ENCODE measurements around the gene AMELY.
"Not testable (repeated sequence)": the region's sequence is repeated elsewhere in the genome, so short reads cannot be mapped to it uniquely, and the experiment has no call there.

The AMELY gene, protein sequence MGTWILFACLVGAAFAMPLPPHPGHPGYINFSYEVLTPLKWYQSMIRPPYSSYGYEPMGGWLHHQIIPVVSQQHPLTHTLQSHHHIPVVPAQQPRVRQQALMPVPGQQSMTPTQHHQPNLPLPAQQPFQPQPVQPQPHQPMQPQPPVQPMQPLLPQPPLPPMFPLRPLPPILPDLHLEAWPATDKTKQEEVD
- 0 to 0.33 (median 0) reads per million in 17 experiments for total RNA-seq

DNA sequence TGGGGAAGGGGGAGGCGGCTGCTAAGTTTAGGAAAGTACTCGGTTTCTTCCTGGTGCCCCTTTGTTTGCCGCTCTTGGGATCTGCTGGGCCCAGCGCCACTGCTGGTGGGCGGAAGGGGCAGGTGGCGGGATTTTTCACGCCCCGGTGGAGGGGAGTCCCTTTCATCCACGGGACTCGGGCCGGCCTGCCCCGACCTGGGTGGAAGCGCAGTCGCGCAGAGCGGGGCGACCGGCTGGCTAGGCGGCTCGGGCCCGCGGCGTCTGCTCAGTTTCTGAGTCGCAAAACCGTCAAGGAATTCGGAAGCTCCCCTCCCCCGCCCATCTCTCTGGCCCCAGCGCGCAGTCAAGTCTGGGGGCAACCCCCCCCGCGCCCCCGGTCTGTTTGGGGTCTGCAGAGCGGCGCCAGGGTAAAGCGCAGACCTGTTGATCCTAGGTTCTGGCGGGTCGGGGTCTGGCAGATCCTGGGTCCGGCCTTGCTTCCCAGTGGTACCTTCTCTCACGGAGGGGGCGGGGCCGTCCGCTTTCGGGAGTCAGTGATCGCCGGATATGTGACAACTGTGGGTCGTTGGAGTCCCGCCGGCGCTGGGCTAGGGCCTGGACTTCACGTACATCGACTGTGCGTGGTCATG, at the start of gene AMELY:
Gene AMELY (minus strand): TSS at position 500 of the 629 bp plus-strand sequence. CDS start 39,144 bp downstream, outside the sequence.
- no peak for DNase-seq

DNA sequence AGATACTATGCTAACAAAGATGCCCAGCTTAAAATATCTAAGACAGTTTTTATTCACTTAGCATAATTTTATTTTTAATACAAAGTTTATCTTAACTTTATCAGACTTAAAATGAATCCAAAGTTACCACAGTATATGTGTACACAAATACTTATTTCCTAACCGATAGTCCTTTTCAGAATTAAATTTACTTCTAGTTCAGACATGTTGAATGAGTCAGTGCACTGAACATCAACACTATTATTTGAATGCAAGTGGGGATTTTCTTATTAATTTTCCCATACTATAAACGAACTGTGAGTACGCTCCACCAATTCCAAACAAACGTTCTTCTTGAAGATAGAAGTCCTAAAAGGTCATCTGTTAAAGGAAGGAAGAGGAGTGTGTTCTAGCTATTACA, 38.4 kb upstream of the AMELY start:
- DNase-seq = no peak

DNA sequence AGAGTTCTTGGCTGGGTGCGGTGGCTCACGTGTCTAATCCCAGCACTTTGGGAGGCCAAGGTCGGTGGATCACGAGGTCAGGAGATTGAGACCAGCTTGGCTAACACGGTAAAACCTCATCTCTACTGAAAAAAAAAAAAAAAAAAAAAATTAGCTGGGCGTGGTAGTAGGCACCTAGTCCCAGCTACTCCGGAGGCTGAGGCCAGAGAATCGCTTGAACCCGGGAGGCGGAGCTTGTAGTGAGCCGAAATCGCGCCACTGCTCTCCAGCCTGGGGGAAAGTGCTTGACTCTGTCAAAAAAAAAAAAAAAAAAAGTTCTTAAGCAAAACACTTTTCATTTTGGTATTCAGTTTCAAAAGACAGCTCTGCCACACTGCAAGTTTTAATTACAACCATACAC, 36.8 kb upstream of the AMELY start:
- DNase-seq = no peak

DNA sequence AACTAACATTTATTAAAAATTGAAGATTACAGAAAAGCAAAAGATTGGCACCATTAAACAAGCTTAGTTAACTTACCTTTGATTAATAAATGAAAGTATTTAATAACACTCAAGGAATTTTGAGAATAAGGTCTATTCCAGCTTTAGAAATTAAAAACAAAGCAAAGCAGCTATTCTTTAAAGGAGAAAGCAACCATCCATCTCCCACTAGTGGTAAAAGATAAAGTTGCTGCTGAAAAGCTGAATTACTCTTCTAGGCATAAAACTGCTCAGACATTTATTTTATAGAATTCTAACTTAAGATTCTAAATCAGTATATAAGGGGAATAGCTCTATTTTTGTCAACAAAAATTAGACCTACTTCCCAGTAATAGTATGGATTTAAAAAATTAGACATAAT, 36.1 kb upstream of the AMELY start:
- DNase-seq = no peak

DNA sequence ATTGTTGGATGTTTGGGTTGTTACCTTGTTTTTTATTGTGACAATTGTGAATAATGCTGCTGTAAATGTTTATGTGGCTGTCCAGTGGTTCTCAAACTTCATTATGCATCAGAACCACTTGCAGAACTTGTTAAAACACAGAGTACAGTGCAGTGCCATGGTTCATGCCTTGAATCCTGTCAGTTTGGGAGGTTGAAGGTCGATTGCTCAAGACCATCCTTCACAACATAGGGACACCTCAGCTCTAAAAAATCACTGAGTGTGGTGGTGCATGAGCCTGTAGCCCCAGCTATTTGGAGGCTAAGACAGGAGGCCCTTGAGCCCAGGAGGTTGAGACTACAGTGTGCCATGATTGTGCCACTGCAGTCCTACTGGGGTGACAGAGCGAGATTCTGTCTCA, 23.9 kb upstream of the AMELY start:
- no peak for DNase-seq

DNA sequence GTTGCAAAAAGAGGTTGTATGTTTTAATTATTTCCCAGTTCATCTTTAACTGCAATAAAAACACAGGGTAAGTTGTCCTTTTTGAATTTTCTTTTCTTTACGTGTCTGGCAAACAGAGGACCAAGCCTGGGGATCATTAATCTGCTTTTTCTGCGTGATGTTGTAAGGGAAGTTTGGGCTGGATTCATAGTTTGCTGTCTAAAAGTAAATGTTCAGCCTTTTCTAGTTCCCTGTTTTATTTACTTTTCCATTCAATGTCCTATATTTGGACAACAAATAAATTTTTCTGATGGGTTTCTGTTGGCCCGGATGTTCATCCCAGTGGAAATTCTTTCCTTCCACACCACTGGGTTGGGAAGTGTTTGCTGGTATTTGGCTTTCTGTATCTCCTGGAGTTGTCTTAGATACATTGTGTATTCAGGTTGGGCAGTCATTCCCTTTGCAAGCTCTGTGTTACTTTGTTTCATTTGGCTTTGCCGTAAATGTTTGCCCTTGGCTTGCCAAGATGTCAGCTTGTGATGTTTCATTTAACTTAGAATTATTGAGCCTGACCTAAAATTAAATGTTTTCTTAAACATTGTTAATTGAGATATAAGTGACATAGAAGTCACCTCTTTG, 20.3 kb upstream of the AMELY start:
- no peak for DNase-seq

DNA sequence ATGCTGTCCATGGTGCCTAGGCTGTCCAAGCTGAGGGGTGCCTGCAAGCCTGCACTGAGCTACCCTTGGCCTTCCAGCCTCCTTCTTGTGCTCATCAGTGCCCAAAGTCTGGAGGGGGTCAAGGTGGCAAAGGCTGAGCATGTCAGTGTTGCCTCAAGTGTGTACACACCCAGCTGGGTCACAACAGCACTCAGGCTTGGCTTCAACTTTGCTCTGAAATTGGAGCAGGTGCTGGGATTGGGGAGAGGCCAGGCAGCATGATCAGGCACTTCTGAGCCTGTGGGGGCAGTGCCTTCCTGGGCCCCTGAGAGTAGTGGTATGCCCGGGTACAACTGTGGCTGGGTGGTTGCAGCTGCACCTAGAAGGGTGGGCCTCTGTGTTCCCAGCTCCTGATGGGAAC, 17.7 kb upstream of the AMELY start:
- no peak for DNase-seq

DNA sequence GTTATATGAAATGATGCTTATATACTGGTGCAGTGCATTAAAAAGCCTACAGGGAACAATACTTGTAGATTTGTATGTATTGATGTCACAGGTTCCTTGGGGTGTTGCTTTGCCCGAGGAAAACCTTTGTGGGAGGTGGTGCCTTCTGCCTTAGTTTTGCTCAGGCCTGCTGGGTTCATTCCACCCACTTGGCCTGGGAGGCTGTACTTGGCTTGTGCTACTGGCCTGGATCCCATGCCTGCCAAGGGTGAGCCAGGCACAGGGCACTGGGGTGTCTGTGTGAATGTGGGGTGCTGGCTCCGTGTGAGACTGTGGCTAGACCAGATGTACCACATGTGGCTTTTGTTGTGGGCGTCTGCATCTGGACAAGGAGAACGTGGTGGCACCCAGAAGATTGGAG, 16.7 kb upstream of the AMELY start:
- no peak for DNase-seq

DNA sequence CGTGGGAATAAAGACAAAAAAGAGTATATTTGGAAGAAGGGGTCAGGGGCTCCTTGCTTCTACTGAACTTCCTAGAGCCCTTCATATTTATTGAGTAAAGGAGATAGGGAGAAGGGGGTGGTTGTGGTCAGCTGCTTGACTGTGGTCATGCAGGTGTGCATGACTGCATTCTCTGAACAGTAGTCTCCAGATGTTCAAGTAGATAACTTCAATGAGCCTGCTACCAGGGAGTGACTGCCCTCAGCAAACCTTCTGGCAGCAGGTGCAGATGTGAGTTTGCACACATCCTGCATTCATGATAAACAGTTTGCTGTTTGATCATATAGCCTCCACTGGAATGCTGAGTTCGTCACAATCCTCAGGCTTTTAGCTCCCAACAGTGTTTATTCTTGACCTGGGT, 9.5 kb upstream of the AMELY start:
- no peak for DNase-seq

DNA sequence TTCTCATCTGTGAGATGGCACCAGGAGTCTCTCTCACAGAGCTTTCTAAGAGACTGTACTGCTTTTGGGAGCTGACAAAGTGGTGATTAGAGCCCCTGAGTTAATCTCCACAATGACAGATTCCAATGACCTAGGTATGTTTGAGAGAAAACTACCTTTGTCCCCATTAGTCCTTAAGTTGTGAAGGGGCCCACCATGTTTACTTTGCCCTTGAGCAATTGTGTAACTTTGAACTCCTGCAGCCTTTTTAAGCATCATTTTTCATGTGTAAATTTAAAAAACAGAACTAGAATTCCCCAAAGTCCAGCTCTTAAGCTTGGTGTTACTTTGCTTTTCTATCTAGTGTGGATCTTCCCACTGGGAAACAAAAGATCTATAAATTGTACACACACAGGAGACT, 1.8 kb upstream of the AMELY start:
- DNase-seq = no peak

DNA sequence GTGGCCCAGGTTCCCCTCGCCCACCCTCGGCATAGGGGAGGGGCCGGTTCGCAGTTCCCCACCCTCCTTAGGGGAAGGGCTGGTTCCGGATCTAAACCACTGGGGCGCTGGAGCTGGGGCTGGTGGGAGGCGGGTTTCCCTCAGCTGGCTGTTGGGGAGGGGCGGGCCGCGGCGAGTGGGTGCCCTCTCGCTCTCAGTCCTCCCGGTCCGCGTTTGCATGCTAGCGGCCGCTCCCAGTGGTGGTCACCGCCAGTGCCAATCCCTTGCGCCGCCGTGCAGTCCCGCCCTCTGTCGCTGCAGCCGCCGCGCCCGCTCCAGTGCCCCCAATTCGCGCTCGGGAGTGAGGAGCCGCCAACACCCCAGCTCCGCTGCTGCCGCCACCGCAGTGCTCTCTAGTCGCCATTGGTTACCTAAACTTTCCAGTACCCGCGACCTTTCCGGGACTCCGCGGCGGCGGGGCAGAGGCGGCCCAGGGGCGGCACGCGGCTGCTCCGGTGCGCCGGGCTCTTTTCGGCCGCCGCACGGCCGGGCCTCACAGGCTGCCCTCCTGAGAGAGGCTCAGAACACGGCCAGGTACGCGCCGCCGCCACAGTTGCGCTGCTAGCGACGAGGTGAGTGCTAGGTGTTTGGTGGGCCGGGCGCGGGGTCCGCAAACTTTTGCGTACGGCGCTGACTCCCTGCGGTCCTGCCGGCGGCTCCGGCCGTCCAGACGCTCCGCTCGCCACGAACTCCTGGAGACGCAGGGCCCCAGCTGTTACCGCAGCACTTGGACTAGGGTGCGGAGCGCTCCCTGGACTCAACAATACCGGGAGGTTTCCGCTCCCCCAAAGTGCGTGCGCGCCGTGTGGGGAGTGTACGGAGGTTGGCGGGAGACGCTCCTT, 940 bp downstream of the AMELY start, which contains the start of gene TBL1Y:
Gene TBL1Y (plus strand): TSS at position 326 of the 881 bp plus-strand sequence. CDS start 114,388 bp downstream, outside the sequence.
- no peak for DNase-seq

DNA sequence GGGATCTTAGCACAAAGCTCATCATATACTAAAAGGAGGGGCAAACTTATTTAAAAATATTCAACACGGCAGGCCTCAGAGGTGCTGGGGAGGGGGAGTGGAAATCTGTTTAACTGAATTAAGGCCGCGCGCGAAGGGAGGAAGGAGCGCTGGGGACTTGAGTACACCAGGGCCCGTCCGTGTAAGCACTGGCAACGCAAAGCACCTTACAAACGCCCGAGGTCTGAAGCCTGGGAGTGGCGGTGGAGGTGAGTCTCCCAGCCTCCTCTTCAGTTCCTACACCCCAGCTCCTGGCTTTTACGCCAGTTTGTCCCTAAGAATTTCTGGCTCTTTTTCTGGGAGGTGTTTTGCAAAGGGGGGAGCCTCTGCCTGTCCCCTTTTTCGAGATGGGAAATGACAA, 1.7 kb downstream of the AMELY start:
- no peak for DNase-seq

DNA sequence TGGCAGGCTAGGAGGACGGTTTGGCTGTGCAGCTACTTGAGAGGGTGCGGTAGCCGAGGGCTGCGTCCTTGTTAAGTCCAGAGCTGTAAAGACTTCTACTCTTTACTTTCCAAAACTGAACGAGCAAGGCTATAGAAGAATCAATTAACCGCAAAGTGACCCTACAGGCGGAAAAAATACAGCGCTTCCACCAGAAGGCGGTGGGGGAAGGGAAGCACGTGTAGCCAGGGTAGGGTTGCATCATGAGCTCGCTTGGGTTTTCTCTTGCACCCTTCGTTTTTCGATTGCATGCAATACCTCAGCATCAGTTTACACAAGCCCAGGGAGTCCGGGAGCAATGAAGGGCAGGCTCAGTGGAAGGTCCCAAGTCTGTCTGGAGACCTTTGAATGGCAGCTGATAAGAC, 2.4 kb downstream of the AMELY start:
- no peak for DNase-seq

DNA sequence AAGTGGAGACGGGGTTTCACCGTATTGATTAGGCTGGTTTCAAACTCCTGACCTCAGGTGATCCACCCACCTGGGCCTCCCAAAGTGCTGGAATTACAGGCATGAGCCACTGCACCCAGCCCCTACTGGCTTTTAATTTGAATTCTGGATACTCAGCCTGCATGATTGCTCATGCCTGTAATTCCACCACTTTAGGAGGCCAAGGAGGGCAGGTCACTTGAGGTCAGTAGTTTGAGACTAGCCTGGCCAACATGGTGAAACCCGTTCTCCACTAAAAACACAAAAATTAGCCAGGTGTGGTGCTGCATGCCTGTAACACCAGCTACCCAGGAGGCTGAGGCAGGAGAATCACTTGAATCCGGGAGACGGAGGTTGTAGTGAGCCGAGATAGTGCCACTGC, 3.5 kb downstream of the AMELY start:
- DNase-seq = not testable (repeated sequence)

DNA sequence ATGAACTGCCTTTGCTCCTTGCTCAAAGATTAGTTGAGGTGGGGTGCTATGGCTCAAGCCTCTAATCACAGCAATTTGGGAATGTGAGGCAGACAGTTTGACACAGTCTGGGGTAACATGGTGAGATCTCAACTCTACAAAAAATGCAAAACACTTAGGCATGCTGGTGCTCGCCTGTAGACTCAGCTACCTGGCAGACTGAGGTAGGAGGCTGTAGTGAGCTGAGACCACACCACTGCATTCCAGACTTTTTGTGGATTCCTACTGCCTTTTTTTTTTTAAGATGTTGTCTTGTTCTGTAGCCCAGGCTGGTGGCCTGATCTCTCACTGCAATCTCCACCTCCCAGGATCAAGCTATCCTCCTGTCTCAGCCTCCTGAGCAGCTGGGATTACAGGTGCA, 4.0 kb downstream of the AMELY start:
- DNase-seq = no peak

DNA sequence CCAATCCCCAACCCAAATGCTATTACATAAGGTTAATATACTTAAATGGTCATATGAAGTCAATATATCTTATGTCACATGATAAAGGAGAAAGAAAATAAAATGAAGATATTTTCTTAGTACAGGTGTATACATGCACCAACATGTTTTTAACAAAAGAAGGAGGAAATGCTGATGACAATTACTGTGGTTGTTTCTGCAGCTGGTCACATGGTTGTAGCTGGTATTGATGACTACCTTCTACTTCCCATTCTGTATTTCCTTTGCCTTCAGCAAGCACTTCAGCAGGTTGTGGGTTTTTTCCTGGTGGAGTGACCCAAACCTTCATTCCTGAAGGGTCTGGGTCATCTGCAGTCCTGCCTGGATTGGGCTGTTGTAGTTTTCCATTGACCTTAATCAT, 9.4 kb downstream of the AMELY start:
- not testable (repeated sequence) for DNase-seq

DNA sequence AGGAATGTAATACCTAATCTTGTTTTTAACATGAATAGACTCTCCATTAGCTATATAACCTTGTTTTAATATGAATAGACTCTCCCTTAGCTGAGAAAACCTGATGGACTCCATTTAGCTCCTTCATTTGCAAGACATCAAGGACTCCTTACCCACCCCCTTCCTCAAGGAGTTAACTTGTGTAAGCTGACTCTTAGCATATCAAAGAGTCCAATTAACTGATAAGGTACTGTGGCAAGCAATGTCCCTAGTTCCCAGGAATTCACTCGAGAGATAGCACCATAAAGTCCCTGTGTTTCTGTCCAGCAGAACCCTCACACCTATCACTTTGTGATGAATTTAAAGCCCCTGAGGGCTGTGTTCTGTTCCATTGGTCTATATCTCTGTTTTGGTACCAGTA, 16.3 kb downstream of the AMELY start:
- no peak for DNase-seq

DNA sequence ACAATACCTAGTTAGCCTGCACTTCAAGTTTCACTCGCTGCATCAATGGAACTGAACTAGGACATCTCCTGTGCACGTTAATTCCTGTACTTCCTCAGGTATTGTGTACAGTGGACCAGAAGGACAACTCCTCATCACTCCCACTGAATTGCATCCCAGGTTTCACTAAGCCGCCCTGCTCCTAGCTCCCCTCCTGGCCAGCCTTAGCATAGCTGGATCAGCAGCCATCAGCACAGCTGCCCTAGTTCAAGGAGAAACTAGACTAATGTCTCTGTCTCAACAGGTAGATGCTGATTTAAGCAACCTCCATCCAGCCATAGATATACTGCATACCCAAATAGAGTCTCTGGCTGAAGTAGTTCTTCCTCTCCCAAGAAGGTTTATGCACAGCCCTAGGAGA, 17.1 kb downstream of the AMELY start:
- no peak for DNase-seq

DNA sequence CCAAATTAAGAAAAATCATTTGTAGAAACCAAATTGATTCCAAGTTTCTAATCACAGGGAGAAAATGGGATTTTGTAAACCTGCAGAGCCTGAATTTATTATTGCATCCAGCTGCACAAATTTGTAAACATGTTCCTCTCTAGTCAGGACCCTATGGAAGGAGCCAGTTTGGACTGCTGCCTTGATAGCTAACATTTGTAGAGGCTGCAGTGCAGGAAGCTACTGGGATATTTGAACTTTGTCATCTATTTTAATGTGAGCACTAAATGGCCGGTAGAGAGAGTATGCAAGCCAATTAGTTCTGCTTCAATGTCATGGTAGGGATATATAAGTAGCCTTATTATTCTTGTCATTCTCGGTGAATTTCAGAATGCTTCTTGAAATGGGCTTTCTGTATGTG, 62.2 kb downstream of the AMELY start:
- no peak for DNase-seq

DNA sequence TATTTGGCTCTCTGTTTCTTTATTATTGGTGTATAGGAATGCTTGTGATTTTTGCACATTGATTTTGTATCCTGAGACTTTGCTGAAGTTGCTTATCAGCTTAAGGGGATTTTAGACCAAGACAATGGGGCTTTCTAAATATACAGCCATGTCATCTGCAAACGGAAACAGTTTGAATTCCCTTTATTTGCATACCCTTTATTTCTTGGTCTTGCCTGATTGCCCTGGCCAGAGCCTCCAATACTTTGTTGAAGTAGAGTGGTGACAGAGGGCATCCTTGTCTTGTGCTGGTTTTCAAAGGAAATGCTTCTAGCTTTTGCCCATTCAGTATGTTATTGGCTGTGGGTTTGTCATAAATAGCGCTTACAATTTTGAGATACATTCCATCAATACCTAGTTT, 68.9 kb downstream of the AMELY start:
- not testable (repeated sequence) for DNase-seq

All from suppressor macrophage (primary cell).